Keratinocyte (primary cell): ENCODE results near the gene FNIP2. TPM values are rescaled to one million over a fixed set of nuclear protein-coding genes. Genes with fewer than 3 reads are reported as not detected.

Experiments
- DNase-seq: peaks from one replicate; pipeline ENCODE4 v3.0.0-alpha.2; 2011; ENCODE audit warnings: low read depth, missing footprints, low spot score
- FAIRE-seq: peaks from 2 replicates; lab custom pipeline; 2011; peaks lifted over from hg19 to GRCh38; lab: Jason Lieb, UNC
- H2AFZ ChIP-seq: 2 replicates; pipeline ENCODE4 v1.6.0; 2012; ENCODE audit warnings: low read length, control low read depth, inconsistent platforms; ENCODE audit not compliant: control insufficient read depth
- H3K27ac ChIP-seq: 2 replicates; pipeline ENCODE4 v1.5.1; 2011; ENCODE audit warnings: low read length; ENCODE audit not compliant: control insufficient read depth, insufficient read depth
- H3K27me3 ChIP-seq: 3 replicates; pipeline ENCODE4 v1.6.0; 2011; ENCODE audit warnings: low read length; ENCODE audit not compliant: control insufficient read depth, insufficient read depth; ENCODE audit errors: extremely low read depth
- H3K36me3 ChIP-seq, 2 experiments: 2 replicates in 1 of 2; 3 replicates in 1 of 2; pipeline ENCODE4 v1.5.1; 2011; ENCODE audit warnings: low read length in 2 of 2, mild to moderate bottlenecking in 1 of 2; ENCODE audit not compliant: control insufficient read depth in 2 of 2, insufficient read depth in 2 of 2; ENCODE audit errors: extremely low read depth in 1 of 2
- H3K4me1 ChIP-seq: 3 replicates; pipeline ENCODE4 v1.5.1; 2011; ENCODE audit warnings: low read length; ENCODE audit not compliant: control insufficient read depth, insufficient read depth; ENCODE audit errors: extremely low read depth
- H3K4me2 ChIP-seq: 3 replicates; pipeline ENCODE4 v1.6.0; 2011; ENCODE audit warnings: low read depth, low read length; ENCODE audit not compliant: control insufficient read depth, insufficient read depth; ENCODE audit errors: extremely low read depth
- H3K4me3 ChIP-seq, 3 experiments: fragments of 200-600 bp in 1 of 3; sonication (generic) in 1 of 3; 2 replicates in 2 of 3; 3 replicates in 1 of 3; pipeline ENCODE4 v1.5.1; 2011 to 2016; ENCODE audit warnings: low read length in 3 of 3, mild to moderate bottlenecking in 3 of 3, control low read depth in 2 of 3, inconsistent platforms in 1 of 3, low read depth in 1 of 3, mixed read lengths in 1 of 3, mixed run types in 1 of 3, moderate library complexity in 1 of 3; ENCODE audit not compliant: control insufficient read depth in 2 of 3, insufficient read depth in 2 of 3; ENCODE audit errors: extremely low read depth in 1 of 3
- H3K79me2 ChIP-seq: 2 replicates; pipeline ENCODE4 v1.6.0; 2012; ENCODE audit warnings: low read length; ENCODE audit not compliant: control insufficient read depth, insufficient read depth
- H3K9ac ChIP-seq: 3 replicates; pipeline ENCODE4 v1.6.0; 2011; ENCODE audit warnings: low read length; ENCODE audit not compliant: control insufficient read depth, insufficient read depth; ENCODE audit errors: extremely low read depth
- H3K9me1 ChIP-seq: 3 replicates; pipeline ENCODE4 v1.6.0; 2011; ENCODE audit warnings: low read length; ENCODE audit not compliant: control insufficient read depth, insufficient read depth; ENCODE audit errors: extremely low read depth
- H3K9me3 ChIP-seq: 2 replicates; pipeline ENCODE4 v1.5.1; 2012; ENCODE audit warnings: low read depth, low read length; ENCODE audit not compliant: control insufficient read depth
- H4K20me1 ChIP-seq: 3 replicates; pipeline ENCODE4 v1.6.0; 2011; ENCODE audit warnings: low read length; ENCODE audit not compliant: control insufficient read depth, insufficient read depth; ENCODE audit errors: extremely low read depth
- CTCF ChIP-seq, 3 experiments: IDR thresholded peaks in 1 of 3; conservative IDR thresholded peaks in 1 of 3; optimal IDR thresholded peaks in 1 of 3; 2 replicates in 2 of 3; 3 replicates in 1 of 3; pipeline versions ENCODE3 to v1.5.1; 2011; ENCODE audit warnings: low read length in 3 of 3, mild to moderate bottlenecking in 3 of 3, moderate library complexity in 2 of 3, control low read depth in 1 of 3, inconsistent platforms in 1 of 3; ENCODE audit not compliant: insufficient read depth in 2 of 3; ENCODE audit errors: extremely low read depth in 1 of 3
- EZH2 ChIP-seq: IDR thresholded peaks from one replicate; pipeline ENCODE4 v1.6.1; 2012; ENCODE audit warnings: inconsistent platforms, mild to moderate bottlenecking, low read length, moderate library complexity
- dilution Hi-C: fragments of 300-500 bp; cut with MboI; formaldehyde crosslinking; loops from one replicate; pipeline ENCODE4 v1.7.0; 2020; ENCODE audit warnings: low sequenced_read_pairs; ENCODE audit not compliant: extremely low pct_ligation_motif_present
- polyA plus RNA-seq, 5 experiments: library from polyadenylated mRNA; depleted of rRNA in 3 of 5; stranded (reverse) in 3 of 5; stranded (forward) in 1 of 5; unstranded in 1 of 5; fragments of >200 nt; gene quantifications; 1 replicate in 1 of 5; 2 replicates in 3 of 5; 3 replicates in 1 of 5; pipeline versions ENCODE4 v1.2.1 to v1.2.3, GENCODE V29; 2011 to 2012; ENCODE audit warnings: missing spikeins in 2 of 5, low read depth in 1 of 5, low replicate concordance in 1 of 5

The FNIP2 gene
- polyA plus RNA-seq, 1 donor (not counting 4 experiments of a cell fraction or from before 2014, with no cell fraction given): 6.2 TPM

GRCh38 chr4:158812133-158812532 lies 43.3 kb downstream of the FNIP2 start:
- TF ChIP-seq EZH2 (no peak), CTCF (optimal IDR thresholded peaks at IDR 0.05 in 1 of 3, IDR thresholded peaks at IDR 0.05 in 1 of 3, conservative IDR thresholded peaks at IDR 0.05 in 1 of 3; ENCODE audit: extremely low read depth in 1 of 3, insufficient read depth in 2 of 3, low read length in 3 of 3) (no peak)
- DNase-seq: no peak
- peak; percentile 20 for FAIRE-seq
- H3K4me1 ChIP-seq: peaks cover 26% of the 10 kb centered on the region
- H3K27me3 ChIP-seq: no peaks in the 10 kb centered on the region
- peak overlapping the region in 1 of 3 experiments; percentile 11 for H3K4me3 ChIP-seq
- H3K4me2 ChIP-seq: peak overlapping the region; percentile 79
- no peak overlapping the region for H2AFZ ChIP-seq
- peaks cover 8% of the 10 kb centered on the region for H3K79me2 ChIP-seq
- no peaks in the 10 kb centered on the region for H3K36me3 ChIP-seq
- H3K9me3 ChIP-seq: no peaks in the 10 kb centered on the region
- H3K9ac ChIP-seq: no peak overlapping the region
- H3K9me1 ChIP-seq: no peaks in the 10 kb centered on the region
- H3K27ac ChIP-seq: peak overlapping the region; percentile 73
- dilution Hi-C loops: no loop called here
- no peaks in the 10 kb centered on the region for H4K20me1 ChIP-seq

GRCh38 chr4:158812543-158812942 lies 43.7 kb downstream of the FNIP2 start:
- Histone ChIP-seq H3K27me3 (no peaks in the 10 kb centered on the region), H2AFZ (no peak overlapping the region), H3K9me1 (no peaks in the 10 kb centered on the region), H4K20me1 (no peaks in the 10 kb centered on the region), H3K9me3 (no peaks in the 10 kb centered on the region), H3K4me3 (no peak overlapping the region), H3K36me3 (no peaks in the 10 kb centered on the region), H3K4me2 (no peak overlapping the region), H3K27ac (no peak overlapping the region), H3K9ac (no peak overlapping the region), H3K79me2 (peaks cover 8% of the 10 kb centered on the region), H3K4me1 (peaks cover 26% of the 10 kb centered on the region)
- peak; percentile 20 for FAIRE-seq
- TF ChIP-seq CTCF (optimal IDR thresholded peaks at IDR 0.05 in 1 of 3, IDR thresholded peaks at IDR 0.05 in 1 of 3, conservative IDR thresholded peaks at IDR 0.05 in 1 of 3; ENCODE audit: extremely low read depth in 1 of 3, insufficient read depth in 2 of 3, low read length in 3 of 3) (no peak), EZH2 (no peak)
- dilution Hi-C loops: no loop called here
- no peak for DNase-seq
